ENCODE measurements around the gene ERH.

DNA sequence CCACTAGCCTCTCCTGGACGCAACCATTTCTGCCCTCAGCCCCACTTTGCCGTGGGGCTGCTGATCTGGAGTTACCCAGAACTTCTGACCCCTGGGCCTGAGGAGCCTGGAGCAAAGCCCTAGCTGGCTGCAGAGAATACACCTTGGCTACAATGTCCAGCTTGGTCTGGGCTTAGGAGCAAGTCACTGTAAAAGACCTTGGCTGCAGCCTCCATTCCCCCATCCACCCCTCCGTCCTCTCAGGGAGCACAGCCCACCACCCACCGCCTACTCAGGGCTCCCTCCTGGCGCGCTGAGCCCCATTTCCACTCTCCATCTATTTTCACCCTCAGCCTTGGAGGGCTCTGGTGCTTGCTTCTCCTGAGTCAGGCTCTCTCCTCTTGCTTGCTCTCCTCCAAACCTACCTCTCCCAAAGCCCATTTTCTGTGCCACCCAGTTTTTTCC is 42.9 kb downstream of the ERH start:
- TF ChIP-seq SIN3A (IDR thresholded peaks at IDR 0.05; ENCODE audit: borderline replicate concordance, insufficient read depth, low read length), result no peak
- TF ChIP-seq TAF1 (IDR thresholded peaks at IDR 0.05; ENCODE audit: borderline replicate concordance, insufficient read depth, low read length), result no peak
- TF ChIP-seq, protein P1, sequence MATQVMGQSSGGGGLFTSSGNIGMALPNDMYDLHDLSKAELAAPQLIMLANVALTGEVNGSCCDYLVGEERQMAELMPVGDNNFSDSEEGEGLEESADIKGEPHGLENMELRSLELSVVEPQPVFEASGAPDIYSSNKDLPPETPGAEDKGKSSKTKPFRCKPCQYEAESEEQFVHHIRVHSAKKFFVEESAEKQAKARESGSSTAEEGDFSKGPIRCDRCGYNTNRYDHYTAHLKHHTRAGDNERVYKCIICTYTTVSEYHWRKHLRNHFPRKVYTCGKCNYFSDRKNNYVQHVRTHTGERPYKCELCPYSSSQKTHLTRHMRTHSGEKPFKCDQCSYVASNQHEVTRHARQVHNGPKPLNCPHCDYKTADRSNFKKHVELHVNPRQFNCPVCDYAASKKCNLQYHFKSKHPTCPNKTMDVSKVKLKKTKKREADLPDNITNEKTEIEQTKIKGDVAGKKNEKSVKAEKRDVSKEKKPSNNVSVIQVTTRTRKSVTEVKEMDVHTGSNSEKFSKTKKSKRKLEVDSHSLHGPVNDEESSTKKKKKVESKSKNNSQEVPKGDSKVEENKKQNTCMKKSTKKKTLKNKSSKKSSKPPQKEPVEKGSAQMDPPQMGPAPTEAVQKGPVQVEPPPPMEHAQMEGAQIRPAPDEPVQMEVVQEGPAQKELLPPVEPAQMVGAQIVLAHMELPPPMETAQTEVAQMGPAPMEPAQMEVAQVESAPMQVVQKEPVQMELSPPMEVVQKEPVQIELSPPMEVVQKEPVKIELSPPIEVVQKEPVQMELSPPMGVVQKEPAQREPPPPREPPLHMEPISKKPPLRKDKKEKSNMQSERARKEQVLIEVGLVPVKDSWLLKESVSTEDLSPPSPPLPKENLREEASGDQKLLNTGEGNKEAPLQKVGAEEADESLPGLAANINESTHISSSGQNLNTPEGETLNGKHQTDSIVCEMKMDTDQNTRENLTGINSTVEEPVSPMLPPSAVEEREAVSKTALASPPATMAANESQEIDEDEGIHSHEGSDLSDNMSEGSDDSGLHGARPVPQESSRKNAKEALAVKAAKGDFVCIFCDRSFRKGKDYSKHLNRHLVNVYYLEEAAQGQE (IDR thresholded peaks at IDR 0.05; ENCODE audit: insufficient read depth in 1 of 2, low read depth in 2 of 2, low read length in 2 of 2), result no peak
- no peak for TF ChIP-seq FOXP2 (optimal IDR thresholded peaks at IDR 0.05; ENCODE audit: borderline replicate concordance, extremely low read depth, extremely low read length, insufficient read depth)

Measured in PFSK-1 (cell line).